IMR-90 (cell line): ENCODE data around the gene MAP4.

Experiments used
- FOS ChIP-seq: fragments of 150-350 bp; IDR thresholded peaks from 2 replicates; pipeline ENCODE4 v1.6.1; 2016; ENCODE audit warnings: low read depth, low read length
- POLR2A ChIP-seq: IDR thresholded peaks from 2 replicates; pipeline ENCODE4 v1.6.1; 2012; ENCODE audit warnings: mild to moderate bottlenecking, low read depth, low read length
- SMC3 ChIP-seq: fragments of 150-350 bp; IDR thresholded peaks from 2 replicates; pipeline ENCODE4 v1.6.1; 2016; ENCODE audit warnings: low read depth, mild to moderate bottlenecking, antibody characterized with exemption, low read length, moderate library complexity
- TF ChIP-seq, protein P1 (sequence below): conservative IDR thresholded peaks from 2 replicates; pipeline ENCODE4 v1.5.1; 2012; ENCODE audit warnings: mild to moderate bottlenecking, low read depth, low read length, improper control_type of control experiment

DNA sequence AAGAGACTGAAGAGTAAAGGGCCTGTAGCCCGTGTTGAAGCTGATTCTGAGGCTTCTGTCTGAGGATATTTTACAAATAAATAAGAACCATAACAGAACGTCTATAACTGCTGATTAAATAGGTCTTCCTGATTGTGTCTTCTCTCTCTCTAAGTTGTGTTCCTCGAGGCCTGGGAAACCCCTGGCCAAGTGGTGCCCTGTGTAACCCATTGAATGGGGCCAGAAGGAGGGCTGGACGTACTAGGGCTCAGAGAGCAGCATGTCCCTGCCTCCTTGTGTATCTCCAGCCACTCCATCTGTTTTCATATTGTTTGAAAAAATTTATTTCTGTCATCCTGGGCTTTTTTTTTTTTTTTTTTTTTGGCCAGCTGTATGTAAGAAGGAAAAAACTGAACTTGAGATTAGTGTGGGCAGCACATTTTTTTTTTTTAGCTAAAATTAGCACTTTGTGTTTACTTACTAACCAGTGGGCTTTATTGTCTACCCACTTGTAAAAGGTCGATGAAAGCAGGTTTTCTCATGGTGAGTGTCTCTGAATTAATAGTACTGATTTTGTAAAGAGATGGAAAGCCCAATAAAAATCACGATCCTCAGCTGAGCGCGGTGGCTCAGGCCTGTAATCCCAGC, 202.6 kb downstream of the MAP4 start:
- no peak for TF ChIP-seq POLR2A
- TF ChIP-seq, protein P1, sequence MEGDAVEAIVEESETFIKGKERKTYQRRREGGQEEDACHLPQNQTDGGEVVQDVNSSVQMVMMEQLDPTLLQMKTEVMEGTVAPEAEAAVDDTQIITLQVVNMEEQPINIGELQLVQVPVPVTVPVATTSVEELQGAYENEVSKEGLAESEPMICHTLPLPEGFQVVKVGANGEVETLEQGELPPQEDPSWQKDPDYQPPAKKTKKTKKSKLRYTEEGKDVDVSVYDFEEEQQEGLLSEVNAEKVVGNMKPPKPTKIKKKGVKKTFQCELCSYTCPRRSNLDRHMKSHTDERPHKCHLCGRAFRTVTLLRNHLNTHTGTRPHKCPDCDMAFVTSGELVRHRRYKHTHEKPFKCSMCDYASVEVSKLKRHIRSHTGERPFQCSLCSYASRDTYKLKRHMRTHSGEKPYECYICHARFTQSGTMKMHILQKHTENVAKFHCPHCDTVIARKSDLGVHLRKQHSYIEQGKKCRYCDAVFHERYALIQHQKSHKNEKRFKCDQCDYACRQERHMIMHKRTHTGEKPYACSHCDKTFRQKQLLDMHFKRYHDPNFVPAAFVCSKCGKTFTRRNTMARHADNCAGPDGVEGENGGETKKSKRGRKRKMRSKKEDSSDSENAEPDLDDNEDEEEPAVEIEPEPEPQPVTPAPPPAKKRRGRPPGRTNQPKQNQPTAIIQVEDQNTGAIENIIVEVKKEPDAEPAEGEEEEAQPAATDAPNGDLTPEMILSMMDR = no peak
- no peak for TF ChIP-seq FOS
- TF ChIP-seq SMC3 = no peak
